HEK293 (cell line): Measurements from ENCODE around the gene PRKAG3.
A peak's percentile ranks its signal among the peaks of the same experiment; 100 is the strongest.

ENCODE experiments used
- CTCF ChIA-PET: fragments of 350-600 bp; formaldehyde crosslinking; extraction: SDS; loops from one replicate; lab custom pipeline; 2021; ENCODE audit warnings: antibody characterized with exemption; lab: Yijun Ruan, JAX
- POLR2A ChIA-PET: fragments of 300-600 bp; formaldehyde crosslinking; extraction: SDS; loops from one replicate; lab custom pipeline; 2020; ENCODE audit warnings: antibody characterized with exemption, inconsistent platforms; lab: Yijun Ruan, JAX
- H3K27ac ChIP-seq: fragments of 200-500 bp; sonication (Bioruptor generic); 2 replicates; pipeline ENCODE4 v1.5.1; 2014; ENCODE audit warnings: low read depth, low read length, control low read depth, inconsistent platforms; ENCODE audit errors: extremely low read depth
- H3K36me3 ChIP-seq, 2 experiments: fragments of 200-500 bp in 1 of 2; sonication (Bioruptor generic) in 1 of 2; 1 replicate in 1 of 2; 2 replicates in 1 of 2; pipeline ENCODE4 v1.5.1; 2014 to 2017; ENCODE audit warnings: inconsistent platforms in 2 of 2, low read length in 2 of 2; ENCODE audit not compliant: control insufficient read depth in 2 of 2, insufficient read depth in 1 of 2
- H3K4me1 ChIP-seq: fragments of 200-500 bp; sonication (Bioruptor generic); 2 replicates; pipeline ENCODE4 v1.5.1; 2014; ENCODE audit warnings: mild to moderate bottlenecking, low read length, inconsistent platforms; ENCODE audit not compliant: control insufficient read depth, insufficient read depth
- H3K4me3 ChIP-seq: 2 replicates; pipeline ENCODE4 v1.5.1; 2011; ENCODE audit warnings: low read depth, mild to moderate bottlenecking, control low read depth, low read length, moderate library complexity
- H3K9me3 ChIP-seq: fragments of 200-500 bp; sonication (Bioruptor generic); 2 replicates; pipeline ENCODE4 v1.5.1; 2014; ENCODE audit warnings: low read depth, low read length, inconsistent platforms; ENCODE audit not compliant: control insufficient read depth, insufficient read depth
- SP7 ChIP-seq: fragments of 450-650 bp; formaldehyde crosslinking; IDR thresholded peaks from 2 replicates; pipeline ENCODE4 v1.5.1; 2016; ENCODE audit warnings: missing biosample characterization, missing genetic modification characterization
- ZIC2 ChIP-seq: fragments of 450-650 bp; formaldehyde crosslinking; IDR thresholded peaks from 2 replicates; pipeline ENCODE4 v1.5.1; 2016; ENCODE audit warnings: missing biosample characterization, missing genetic modification characterization
- ZNF16 ChIP-seq: fragments of 450-650 bp; formaldehyde crosslinking; IDR thresholded peaks from 2 replicates; pipeline ENCODE4 v1.5.1; 2016; ENCODE audit warnings: low read depth, missing biosample characterization, missing genetic modification characterization
- ZNF169 ChIP-seq: fragments of 450-650 bp; formaldehyde crosslinking; IDR thresholded peaks from 2 replicates; pipeline ENCODE4 v1.5.1; 2016; ENCODE audit warnings: missing biosample characterization, missing genetic modification characterization
- ZNF174 ChIP-seq: fragments of 450-650 bp; formaldehyde crosslinking; IDR thresholded peaks from 2 replicates; pipeline ENCODE4 v1.5.0; 2017; ENCODE audit warnings: missing biosample characterization, mild to moderate bottlenecking, missing genetic modification characterization
- ZNF23 ChIP-seq: fragments of 450-650 bp; formaldehyde crosslinking; IDR thresholded peaks from 2 replicates; pipeline ENCODE4 v1.5.1; 2016; ENCODE audit warnings: missing biosample characterization, missing genetic modification characterization, borderline replicate concordance
- ZNF311 ChIP-seq: fragments of 450-650 bp; formaldehyde crosslinking; IDR thresholded peaks from 2 replicates; pipeline ENCODE4 v1.5.1; 2017; ENCODE audit warnings: missing biosample characterization, missing genetic modification characterization, borderline replicate concordance
- ZNF354C ChIP-seq: fragments of 450-650 bp; formaldehyde crosslinking; IDR thresholded peaks from 2 replicates; pipeline ENCODE4 v1.5.1; 2016; ENCODE audit warnings: missing biosample characterization, missing genetic modification characterization, low read depth, borderline replicate concordance
- ZNF558 ChIP-seq: fragments of 450-650 bp; formaldehyde crosslinking; IDR thresholded peaks from 2 replicates; pipeline ENCODE4 v1.5.1; 2016; ENCODE audit warnings: missing biosample characterization, missing genetic modification characterization
- ZNF610 ChIP-seq: fragments of 450-650 bp; formaldehyde crosslinking; IDR thresholded peaks from 2 replicates; pipeline ENCODE4 v1.5.1; 2016; ENCODE audit warnings: missing biosample characterization, missing genetic modification characterization, borderline replicate concordance
- ZNF660 ChIP-seq: fragments of 450-650 bp; IDR thresholded peaks from 2 replicates; pipeline ENCODE4 v1.5.1; 2018; ENCODE audit warnings: missing biosample characterization, mild to moderate bottlenecking, missing genetic modification characterization
- ZXDB ChIP-seq: fragments of 450-650 bp; formaldehyde crosslinking; IDR thresholded peaks from 2 replicates; pipeline ENCODE4 v1.5.1; 2016; ENCODE audit warnings: missing biosample characterization, missing genetic modification characterization
- TF ChIP-seq, protein P1 (sequence below): fragments of 450-650 bp; formaldehyde crosslinking; IDR thresholded peaks from 2 replicates; pipeline ENCODE4 v1.5.1; 2016; ENCODE audit warnings: missing biosample characterization, missing genetic modification characterization
- TF ChIP-seq, protein P2 (sequence below): fragments of 450-650 bp; formaldehyde crosslinking; IDR thresholded peaks from 2 replicates; pipeline ENCODE4 v1.5.1; 2016; ENCODE audit warnings: missing biosample characterization, missing genetic modification characterization, borderline replicate concordance
- TF ChIP-seq, protein P3 (sequence below): fragments of 450-650 bp; formaldehyde crosslinking; conservative IDR thresholded peaks from 2 replicates; pipeline ENCODE4 v1.5.1; 2016; ENCODE audit warnings: low read depth, missing biosample characterization, missing genetic modification characterization
- TF ChIP-seq, protein P4 (sequence below): fragments of 450-650 bp; IDR thresholded peaks from 2 replicates; pipeline ENCODE4 v1.5.1; 2018; ENCODE audit warnings: missing biosample characterization, mild to moderate bottlenecking, missing genetic modification characterization
- TF ChIP-seq, protein P5 (sequence below): fragments of 450-650 bp; formaldehyde crosslinking; IDR thresholded peaks from 2 replicates; pipeline ENCODE4 v1.5.1; 2016; ENCODE audit warnings: missing biosample characterization, missing genetic modification characterization
- TF ChIP-seq, protein P6 (sequence below): fragments of 450-650 bp; formaldehyde crosslinking; IDR thresholded peaks from 2 replicates; pipeline ENCODE4; 2016; ENCODE audit warnings: missing biosample characterization, missing genetic modification characterization

The PRKAG3 gene

DNA sequence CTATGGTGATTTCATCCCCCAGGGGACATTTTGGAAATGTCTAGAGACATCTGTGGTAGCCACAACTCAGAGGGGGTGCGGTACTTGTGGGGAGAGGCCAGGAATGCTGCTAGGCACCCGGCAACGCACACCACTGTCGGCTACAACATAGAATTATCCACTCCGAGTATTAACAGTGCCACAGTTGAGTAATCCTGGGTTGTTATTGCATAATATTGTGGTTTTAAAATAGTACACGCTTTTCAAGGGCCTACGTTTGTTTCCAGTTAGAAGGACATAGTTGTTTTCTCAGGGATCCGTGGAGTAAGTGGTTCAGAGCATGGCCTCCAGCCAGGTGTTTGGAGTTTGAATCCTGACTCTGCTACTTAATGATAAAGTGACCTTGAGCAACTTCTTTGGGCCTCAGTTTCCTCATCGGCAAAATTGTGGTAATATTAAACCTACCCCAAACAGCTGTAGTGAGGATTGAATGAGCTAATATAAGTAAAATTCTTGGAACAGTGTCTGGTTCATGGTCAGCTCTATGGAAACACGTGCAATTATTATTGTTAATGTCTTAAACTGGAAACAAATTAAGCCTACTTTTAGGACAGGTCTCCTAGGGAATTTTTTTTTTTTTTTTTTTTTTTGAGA lies 25.1 kb downstream of the PRKAG3 start (continued):
- TF ChIP-seq, protein P1, sequence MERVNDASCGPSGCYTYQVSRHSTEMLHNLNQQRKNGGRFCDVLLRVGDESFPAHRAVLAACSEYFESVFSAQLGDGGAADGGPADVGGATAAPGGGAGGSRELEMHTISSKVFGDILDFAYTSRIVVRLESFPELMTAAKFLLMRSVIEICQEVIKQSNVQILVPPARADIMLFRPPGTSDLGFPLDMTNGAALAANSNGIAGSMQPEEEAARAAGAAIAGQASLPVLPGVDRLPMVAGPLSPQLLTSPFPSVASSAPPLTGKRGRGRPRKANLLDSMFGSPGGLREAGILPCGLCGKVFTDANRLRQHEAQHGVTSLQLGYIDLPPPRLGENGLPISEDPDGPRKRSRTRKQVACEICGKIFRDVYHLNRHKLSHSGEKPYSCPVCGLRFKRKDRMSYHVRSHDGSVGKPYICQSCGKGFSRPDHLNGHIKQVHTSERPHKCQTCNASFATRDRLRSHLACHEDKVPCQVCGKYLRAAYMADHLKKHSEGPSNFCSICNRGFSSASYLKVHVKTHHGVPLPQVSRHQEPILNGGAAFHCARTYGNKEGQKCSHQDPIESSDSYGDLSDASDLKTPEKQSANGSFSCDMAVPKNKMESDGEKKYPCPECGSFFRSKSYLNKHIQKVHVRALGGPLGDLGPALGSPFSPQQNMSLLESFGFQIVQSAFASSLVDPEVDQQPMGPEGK (tag by site-specific recombination) = peak; percentile 63
- TF ChIP-seq ZNF311 (tag by site-specific recombination) = no peak
- peak; percentile 64; the same call in 1 of the 2 replicates for TF ChIP-seq ZNF660 (tag by site-specific recombination)
- TF ChIP-seq ZNF558 (tag by site-specific recombination) = no peak

DNA sequence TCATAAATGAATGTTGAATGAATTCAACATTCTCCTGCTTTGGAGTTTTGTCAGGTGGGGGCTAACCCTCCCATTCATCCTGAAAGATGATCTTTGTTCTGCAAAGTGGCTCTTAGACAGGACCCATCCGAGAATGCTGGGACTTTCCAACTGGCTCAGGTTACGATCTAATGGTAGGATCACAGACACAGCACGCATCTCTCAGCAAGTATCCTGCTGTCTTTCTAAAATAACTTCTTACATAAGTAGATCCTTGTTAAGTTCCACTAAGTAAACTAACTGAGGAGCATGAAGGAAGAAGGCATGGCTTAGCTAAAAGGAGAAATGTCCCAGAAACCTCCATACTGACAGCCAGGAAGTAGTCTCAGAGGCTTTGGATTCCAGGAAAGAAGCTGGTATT lies 26.0 kb downstream of the PRKAG3 start:
- POLR2A ChIA-PET = no interaction called here
- CTCF ChIA-PET = interaction anchor here (0.7 kb wide), 1 partner anchor 145 kb away, joined by 4 read pairs; no protein-coding TSS in a partner anchor
- no peak overlapping the region for H3K4me3 ChIP-seq
- H3K9me3 ChIP-seq = no peaks in the 10 kb centered on the region
- peaks cover 14% of the 10 kb centered on the region for H3K4me1 ChIP-seq
- peak overlapping the region; percentile 72 for H3K27ac ChIP-seq
- no peaks in the 10 kb centered on the region for H3K36me3 ChIP-seq
- TF ChIP-seq, protein P2, sequence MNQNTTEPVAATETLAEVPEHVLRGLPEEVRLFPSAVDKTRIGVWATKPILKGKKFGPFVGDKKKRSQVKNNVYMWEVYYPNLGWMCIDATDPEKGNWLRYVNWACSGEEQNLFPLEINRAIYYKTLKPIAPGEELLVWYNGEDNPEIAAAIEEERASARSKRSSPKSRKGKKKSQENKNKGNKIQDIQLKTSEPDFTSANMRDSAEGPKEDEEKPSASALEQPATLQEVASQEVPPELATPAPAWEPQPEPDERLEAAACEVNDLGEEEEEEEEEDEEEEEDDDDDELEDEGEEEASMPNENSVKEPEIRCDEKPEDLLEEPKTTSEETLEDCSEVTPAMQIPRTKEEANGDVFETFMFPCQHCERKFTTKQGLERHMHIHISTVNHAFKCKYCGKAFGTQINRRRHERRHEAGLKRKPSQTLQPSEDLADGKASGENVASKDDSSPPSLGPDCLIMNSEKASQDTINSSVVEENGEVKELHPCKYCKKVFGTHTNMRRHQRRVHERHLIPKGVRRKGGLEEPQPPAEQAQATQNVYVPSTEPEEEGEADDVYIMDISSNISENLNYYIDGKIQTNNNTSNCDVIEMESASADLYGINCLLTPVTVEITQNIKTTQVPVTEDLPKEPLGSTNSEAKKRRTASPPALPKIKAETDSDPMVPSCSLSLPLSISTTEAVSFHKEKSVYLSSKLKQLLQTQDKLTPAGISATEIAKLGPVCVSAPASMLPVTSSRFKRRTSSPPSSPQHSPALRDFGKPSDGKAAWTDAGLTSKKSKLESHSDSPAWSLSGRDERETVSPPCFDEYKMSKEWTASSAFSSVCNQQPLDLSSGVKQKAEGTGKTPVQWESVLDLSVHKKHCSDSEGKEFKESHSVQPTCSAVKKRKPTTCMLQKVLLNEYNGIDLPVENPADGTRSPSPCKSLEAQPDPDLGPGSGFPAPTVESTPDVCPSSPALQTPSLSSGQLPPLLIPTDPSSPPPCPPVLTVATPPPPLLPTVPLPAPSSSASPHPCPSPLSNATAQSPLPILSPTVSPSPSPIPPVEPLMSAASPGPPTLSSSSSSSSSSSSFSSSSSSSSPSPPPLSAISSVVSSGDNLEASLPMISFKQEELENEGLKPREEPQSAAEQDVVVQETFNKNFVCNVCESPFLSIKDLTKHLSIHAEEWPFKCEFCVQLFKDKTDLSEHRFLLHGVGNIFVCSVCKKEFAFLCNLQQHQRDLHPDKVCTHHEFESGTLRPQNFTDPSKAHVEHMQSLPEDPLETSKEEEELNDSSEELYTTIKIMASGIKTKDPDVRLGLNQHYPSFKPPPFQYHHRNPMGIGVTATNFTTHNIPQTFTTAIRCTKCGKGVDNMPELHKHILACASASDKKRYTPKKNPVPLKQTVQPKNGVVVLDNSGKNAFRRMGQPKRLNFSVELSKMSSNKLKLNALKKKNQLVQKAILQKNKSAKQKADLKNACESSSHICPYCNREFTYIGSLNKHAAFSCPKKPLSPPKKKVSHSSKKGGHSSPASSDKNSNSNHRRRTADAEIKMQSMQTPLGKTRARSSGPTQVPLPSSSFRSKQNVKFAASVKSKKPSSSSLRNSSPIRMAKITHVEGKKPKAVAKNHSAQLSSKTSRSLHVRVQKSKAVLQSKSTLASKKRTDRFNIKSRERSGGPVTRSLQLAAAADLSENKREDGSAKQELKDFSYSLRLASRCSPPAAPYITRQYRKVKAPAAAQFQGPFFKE = no peak
- TF ChIP-seq ZNF610 (tag by site-specific recombination) (0 out of 2 replicates have a peak, but pooled peaks have one; percentile 20), ZXDB (tag by site-specific recombination) (peak; percentile 36; the same call in 1 of the 2 replicates), ZNF169 (no peak), ZNF174 (tag by site-specific recombination) (no peak), ZNF16 (tag by site-specific recombination) (no peak), ZNF23 (tag by site-specific recombination) (no peak), SP7 (tag by site-specific recombination) (peak; percentile 75), ZNF354C (tag by site-specific recombination) (no peak), ZIC2 (tag by site-specific recombination) (peak; percentile 40; the same call in 1 of the 2 replicates)
- TF ChIP-seq, protein P3, sequence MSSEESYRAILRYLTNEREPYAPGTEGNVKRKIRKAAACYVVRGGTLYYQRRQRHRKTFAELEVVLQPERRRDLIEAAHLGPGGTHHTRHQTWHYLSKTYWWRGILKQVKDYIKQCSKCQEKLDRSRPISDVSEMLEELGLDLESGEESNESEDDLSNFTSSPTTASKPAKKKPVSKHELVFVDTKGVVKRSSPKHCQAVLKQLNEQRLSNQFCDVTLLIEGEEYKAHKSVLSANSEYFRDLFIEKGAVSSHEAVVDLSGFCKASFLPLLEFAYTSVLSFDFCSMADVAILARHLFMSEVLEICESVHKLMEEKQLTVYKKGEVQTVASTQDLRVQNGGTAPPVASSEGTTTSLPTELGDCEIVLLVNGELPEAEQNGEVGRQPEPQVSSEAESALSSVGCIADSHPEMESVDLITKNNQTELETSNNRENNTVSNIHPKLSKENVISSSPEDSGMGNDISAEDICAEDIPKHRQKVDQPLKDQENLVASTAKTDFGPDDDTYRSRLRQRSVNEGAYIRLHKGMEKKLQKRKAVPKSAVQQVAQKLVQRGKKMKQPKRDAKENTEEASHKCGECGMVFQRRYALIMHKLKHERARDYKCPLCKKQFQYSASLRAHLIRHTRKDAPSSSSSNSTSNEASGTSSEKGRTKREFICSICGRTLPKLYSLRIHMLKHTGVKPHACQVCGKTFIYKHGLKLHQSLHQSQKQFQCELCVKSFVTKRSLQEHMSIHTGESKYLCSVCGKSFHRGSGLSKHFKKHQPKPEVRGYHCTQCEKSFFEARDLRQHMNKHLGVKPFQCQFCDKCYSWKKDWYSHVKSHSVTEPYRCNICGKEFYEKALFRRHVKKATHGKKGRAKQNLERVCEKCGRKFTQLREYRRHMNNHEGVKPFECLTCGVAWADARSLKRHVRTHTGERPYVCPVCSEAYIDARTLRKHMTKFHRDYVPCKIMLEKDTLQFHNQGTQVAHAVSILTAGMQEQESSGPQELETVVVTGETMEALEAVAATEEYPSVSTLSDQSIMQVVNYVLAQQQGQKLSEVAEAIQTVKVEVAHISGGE (tag by site-specific recombination) = no peak
- TF ChIP-seq, protein P4, sequence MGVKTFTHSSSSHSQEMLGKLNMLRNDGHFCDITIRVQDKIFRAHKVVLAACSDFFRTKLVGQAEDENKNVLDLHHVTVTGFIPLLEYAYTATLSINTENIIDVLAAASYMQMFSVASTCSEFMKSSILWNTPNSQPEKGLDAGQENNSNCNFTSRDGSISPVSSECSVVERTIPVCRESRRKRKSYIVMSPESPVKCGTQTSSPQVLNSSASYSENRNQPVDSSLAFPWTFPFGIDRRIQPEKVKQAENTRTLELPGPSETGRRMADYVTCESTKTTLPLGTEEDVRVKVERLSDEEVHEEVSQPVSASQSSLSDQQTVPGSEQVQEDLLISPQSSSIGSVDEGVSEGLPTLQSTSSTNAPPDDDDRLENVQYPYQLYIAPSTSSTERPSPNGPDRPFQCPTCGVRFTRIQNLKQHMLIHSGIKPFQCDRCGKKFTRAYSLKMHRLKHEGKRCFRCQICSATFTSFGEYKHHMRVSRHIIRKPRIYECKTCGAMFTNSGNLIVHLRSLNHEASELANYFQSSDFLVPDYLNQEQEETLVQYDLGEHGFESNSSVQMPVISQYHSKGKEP (tag by site-specific recombination) = peak; percentile 4; the same call in 1 of the 2 replicates
- TF ChIP-seq, protein P5, sequence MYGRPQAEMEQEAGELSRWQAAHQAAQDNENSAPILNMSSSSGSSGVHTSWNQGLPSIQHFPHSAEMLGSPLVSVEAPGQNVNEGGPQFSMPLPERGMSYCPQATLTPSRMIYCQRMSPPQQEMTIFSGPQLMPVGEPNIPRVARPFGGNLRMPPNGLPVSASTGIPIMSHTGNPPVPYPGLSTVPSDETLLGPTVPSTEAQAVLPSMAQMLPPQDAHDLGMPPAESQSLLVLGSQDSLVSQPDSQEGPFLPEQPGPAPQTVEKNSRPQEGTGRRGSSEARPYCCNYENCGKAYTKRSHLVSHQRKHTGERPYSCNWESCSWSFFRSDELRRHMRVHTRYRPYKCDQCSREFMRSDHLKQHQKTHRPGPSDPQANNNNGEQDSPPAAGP (tag by site-specific recombination) = no peak
- TF ChIP-seq, protein P6, sequence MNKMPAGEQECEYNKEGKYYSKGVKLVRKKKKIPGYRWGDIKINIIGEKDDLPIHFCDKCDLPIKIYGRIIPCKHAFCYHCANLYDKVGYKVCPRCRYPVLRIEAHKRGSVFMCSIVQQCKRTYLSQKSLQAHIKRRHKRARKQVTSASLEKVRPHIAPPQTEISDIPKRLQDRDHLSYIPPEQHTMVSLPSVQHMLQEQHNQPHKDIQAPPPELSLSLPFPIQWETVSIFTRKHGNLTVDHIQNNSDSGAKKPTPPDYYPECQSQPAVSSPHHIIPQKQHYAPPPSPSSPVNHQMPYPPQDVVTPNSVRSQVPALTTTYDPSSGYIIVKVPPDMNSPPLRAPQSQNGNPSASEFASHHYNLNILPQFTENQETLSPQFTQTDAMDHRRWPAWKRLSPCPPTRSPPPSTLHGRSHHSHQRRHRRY (tag by site-specific recombination) = no peak
